Measurements from ENCODE around the gene HLA-DRB1.

- no peak for TF ChIP-seq ESRRG (CRISPR knock-in tag; IDR thresholded peaks at IDR 0.05)
- no peak for TF ChIP-seq TCF4 (CRISPR knock-in tag; IDR thresholded peaks at IDR 0.05; ENCODE audit: borderline replicate concordance)
- no peak for TF ChIP-seq CREB5 (CRISPR knock-in tag; IDR thresholded peaks at IDR 0.05; ENCODE audit: low read depth)
- no peak for TF ChIP-seq ZFP30 (CRISPR knock-in tag; IDR thresholded peaks at IDR 0.05)
- no peak for TF ChIP-seq PPARA (CRISPR knock-in tag; IDR thresholded peaks at IDR 0.05; ENCODE audit: borderline replicate concordance)
- TF ChIP-seq ZFP3 (CRISPR knock-in tag; IDR thresholded peaks at IDR 0.05), result no peak
- TF ChIP-seq ISL1 (CRISPR knock-in tag; IDR thresholded peaks at IDR 0.05), result no peak
Observed at GRCh38 chr6:32583527-32583898, 6.1 kb downstream of the HLA-DRB1 start.

Data from SK-N-SH treated with all-trans-retinoic acid at 6 μM for 48 hours (cell line).